Measurements from ENCODE around the gene AIM2.

DNA sequence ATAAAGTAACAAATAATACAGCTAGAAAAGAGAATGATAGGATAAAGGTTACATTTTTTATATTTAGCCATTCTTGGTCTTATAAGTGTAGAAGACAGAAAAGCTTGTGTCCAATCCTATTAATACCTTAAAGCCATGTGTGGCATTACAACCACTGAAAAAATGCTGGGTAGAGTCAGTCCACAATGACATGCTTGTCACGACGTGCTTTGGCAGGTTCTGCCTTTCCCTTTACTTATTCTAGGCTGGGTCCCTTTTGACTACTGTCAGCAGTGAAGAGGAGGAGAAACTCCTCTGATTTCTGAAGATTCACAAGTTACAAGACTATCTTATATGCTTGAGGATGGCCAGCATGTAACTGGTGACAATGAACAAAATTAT lies 14.6 kb upstream of the AIM2 start:
- TF ChIP-seq, protein P1, sequence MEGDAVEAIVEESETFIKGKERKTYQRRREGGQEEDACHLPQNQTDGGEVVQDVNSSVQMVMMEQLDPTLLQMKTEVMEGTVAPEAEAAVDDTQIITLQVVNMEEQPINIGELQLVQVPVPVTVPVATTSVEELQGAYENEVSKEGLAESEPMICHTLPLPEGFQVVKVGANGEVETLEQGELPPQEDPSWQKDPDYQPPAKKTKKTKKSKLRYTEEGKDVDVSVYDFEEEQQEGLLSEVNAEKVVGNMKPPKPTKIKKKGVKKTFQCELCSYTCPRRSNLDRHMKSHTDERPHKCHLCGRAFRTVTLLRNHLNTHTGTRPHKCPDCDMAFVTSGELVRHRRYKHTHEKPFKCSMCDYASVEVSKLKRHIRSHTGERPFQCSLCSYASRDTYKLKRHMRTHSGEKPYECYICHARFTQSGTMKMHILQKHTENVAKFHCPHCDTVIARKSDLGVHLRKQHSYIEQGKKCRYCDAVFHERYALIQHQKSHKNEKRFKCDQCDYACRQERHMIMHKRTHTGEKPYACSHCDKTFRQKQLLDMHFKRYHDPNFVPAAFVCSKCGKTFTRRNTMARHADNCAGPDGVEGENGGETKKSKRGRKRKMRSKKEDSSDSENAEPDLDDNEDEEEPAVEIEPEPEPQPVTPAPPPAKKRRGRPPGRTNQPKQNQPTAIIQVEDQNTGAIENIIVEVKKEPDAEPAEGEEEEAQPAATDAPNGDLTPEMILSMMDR (optimal IDR thresholded peaks at IDR 0.05 in 1 of 3, IDR thresholded peaks at IDR 0.05 in 1 of 3, conservative IDR thresholded peaks at IDR 0.05 in 1 of 3; ENCODE audit: extremely low read depth in 1 of 3, insufficient read depth in 2 of 3, low read length in 3 of 3): no peak
- no peak for TF ChIP-seq EZH2 (IDR thresholded peaks at IDR 0.05; ENCODE audit: low read length)
